HG02623 (cell line): Measurements from ENCODE around the gene ANKRA2.

Experiments used
- ATAC-seq: cut with Tn5 transposase; IDR thresholded peaks from one replicate; pipeline ENCODE4 v1.9.1; 2021; ENCODE audit warnings: moderate library complexity; ENCODE audit not compliant: unreplicated experiment

Gene ANKRA2

GRCh38 chr5:73507062-73507461 lies 58.4 kb downstream of the ANKRA2 start:
- ATAC-seq, result no peak

- no peak for ATAC-seq
Observed at GRCh38 chr5:73506459-73506955, 58.9 kb downstream of the ANKRA2 start.
